ENCODE data around the gene CCDC50.

CCDC50 gene

GRCh38 chr3:191393146-191393545, 64.0 kb downstream of the CCDC50 start:
- no peak overlapping the region for H3K9ac ChIP-seq (ENCODE audit: low read length)
- H3K36me3 ChIP-seq (ENCODE audit: control insufficient read depth, insufficient read depth, low read length) = no peaks in the 10 kb centered on the region
- H3K27me3 ChIP-seq (ENCODE audit: control insufficient read depth, insufficient read depth, low read length) = no peaks in the 10 kb centered on the region
- H3K4me1 ChIP-seq (ENCODE audit: control insufficient read depth, insufficient read depth, low read length) = no peaks in the 10 kb centered on the region
- H3K4me3 ChIP-seq (ENCODE audit: low read length) = no peak overlapping the region
- no peak overlapping the region for H3K27ac ChIP-seq (ENCODE audit: low read depth, low read length)

- H3K27ac ChIP-seq (ENCODE audit: low read depth, low read length) = no peak overlapping the region
- H3K9ac ChIP-seq (ENCODE audit: low read length) = no peak overlapping the region
- H3K36me3 ChIP-seq (ENCODE audit: control insufficient read depth, insufficient read depth, low read length) = no peaks in the 10 kb centered on the region
- H3K4me3 ChIP-seq (ENCODE audit: low read length) = no peak overlapping the region
- H3K27me3 ChIP-seq (ENCODE audit: control insufficient read depth, insufficient read depth, low read length) = no peaks in the 10 kb centered on the region
- no peaks in the 10 kb centered on the region for H3K4me1 ChIP-seq (ENCODE audit: control insufficient read depth, insufficient read depth, low read length)
These were observed 68.6 kb downstream of the CCDC50 start for GRCh38 chr3:191397771-191398170.

GRCh38 chr3:191398607-191399006, 69.4 kb downstream of the CCDC50 start:
- Histone ChIP-seq H3K4me3 (ENCODE audit: low read length) (no peak overlapping the region), H3K27ac (ENCODE audit: low read depth, low read length) (no peak overlapping the region), H3K27me3 (ENCODE audit: control insufficient read depth, insufficient read depth, low read length) (no peaks in the 10 kb centered on the region), H3K4me1 (ENCODE audit: control insufficient read depth, insufficient read depth, low read length) (no peaks in the 10 kb centered on the region), H3K9ac (ENCODE audit: low read length) (no peak overlapping the region), H3K36me3 (ENCODE audit: control insufficient read depth, insufficient read depth, low read length) (no peaks in the 10 kb centered on the region)

GRCh38 chr3:191399918-191400317, 70.7 kb downstream of the CCDC50 start:
- Histone ChIP-seq H3K27me3 (ENCODE audit: control insufficient read depth, insufficient read depth, low read length) (no peaks in the 10 kb centered on the region), H3K36me3 (ENCODE audit: control insufficient read depth, insufficient read depth, low read length) (no peaks in the 10 kb centered on the region), H3K4me1 (ENCODE audit: control insufficient read depth, insufficient read depth, low read length) (no peaks in the 10 kb centered on the region), H3K4me3 (ENCODE audit: low read length) (no peak overlapping the region), H3K27ac (ENCODE audit: low read depth, low read length) (no peak overlapping the region), H3K9ac (ENCODE audit: low read length) (no peak overlapping the region)

- Histone ChIP-seq H3K27me3 (ENCODE audit: control insufficient read depth, insufficient read depth, low read length) (no peaks in the 10 kb centered on the region), H3K27ac (ENCODE audit: low read depth, low read length) (no peak overlapping the region), H3K4me3 (ENCODE audit: low read length) (no peak overlapping the region), H3K9ac (ENCODE audit: low read length) (no peak overlapping the region), H3K4me1 (ENCODE audit: control insufficient read depth, insufficient read depth, low read length) (no peaks in the 10 kb centered on the region), H3K36me3 (ENCODE audit: control insufficient read depth, insufficient read depth, low read length) (no peaks in the 10 kb centered on the region)
These were observed 72.7 kb downstream of the CCDC50 start for GRCh38 chr3:191401775-191402357.

- Histone ChIP-seq H3K27ac (ENCODE audit: low read depth, low read length) (no peak overlapping the region), H3K4me3 (ENCODE audit: low read length) (no peak overlapping the region), H3K27me3 (ENCODE audit: control insufficient read depth, insufficient read depth, low read length) (no peaks in the 10 kb centered on the region), H3K9ac (ENCODE audit: low read length) (no peak overlapping the region), H3K36me3 (ENCODE audit: control insufficient read depth, insufficient read depth, low read length) (no peaks in the 10 kb centered on the region), H3K4me1 (ENCODE audit: control insufficient read depth, insufficient read depth, low read length) (no peaks in the 10 kb centered on the region)
These were observed 80.7 kb downstream of the CCDC50 start for GRCh38 chr3:191409791-191410359.

- H3K27me3 ChIP-seq (ENCODE audit: control insufficient read depth, insufficient read depth, low read length) = no peaks in the 10 kb centered on the region
- H3K4me1 ChIP-seq (ENCODE audit: control insufficient read depth, insufficient read depth, low read length) = no peaks in the 10 kb centered on the region
- no peak overlapping the region for H3K4me3 ChIP-seq (ENCODE audit: low read length)
- no peak overlapping the region for H3K9ac ChIP-seq (ENCODE audit: low read length)
- no peak overlapping the region for H3K27ac ChIP-seq (ENCODE audit: low read depth, low read length)
- no peaks in the 10 kb centered on the region for H3K36me3 ChIP-seq (ENCODE audit: control insufficient read depth, insufficient read depth, low read length)
These were observed 83.6 kb downstream of the CCDC50 start for GRCh38 chr3:191412759-191413158.

- no peak overlapping the region for H3K4me3 ChIP-seq (ENCODE audit: low read length)
- H3K27ac ChIP-seq (ENCODE audit: low read depth, low read length) = no peak overlapping the region
- no peaks in the 10 kb centered on the region for H3K27me3 ChIP-seq (ENCODE audit: control insufficient read depth, insufficient read depth, low read length)
- no peaks in the 10 kb centered on the region for H3K36me3 ChIP-seq (ENCODE audit: control insufficient read depth, insufficient read depth, low read length)
- no peak overlapping the region for H3K9ac ChIP-seq (ENCODE audit: low read length)
- no peaks in the 10 kb centered on the region for H3K4me1 ChIP-seq (ENCODE audit: control insufficient read depth, insufficient read depth, low read length)
These were observed 85.1 kb downstream of the CCDC50 start for GRCh38 chr3:191414286-191414685.

GRCh38 chr3:191414732-191415131, 85.5 kb downstream of the CCDC50 start:
- H3K27ac ChIP-seq (ENCODE audit: low read depth, low read length) = no peak overlapping the region
- H3K27me3 ChIP-seq (ENCODE audit: control insufficient read depth, insufficient read depth, low read length) = no peaks in the 10 kb centered on the region
- no peak overlapping the region for H3K9ac ChIP-seq (ENCODE audit: low read length)
- H3K4me3 ChIP-seq (ENCODE audit: low read length) = no peak overlapping the region
- no peaks in the 10 kb centered on the region for H3K36me3 ChIP-seq (ENCODE audit: control insufficient read depth, insufficient read depth, low read length)
- no peaks in the 10 kb centered on the region for H3K4me1 ChIP-seq (ENCODE audit: control insufficient read depth, insufficient read depth, low read length)

- Histone ChIP-seq H3K4me1 (ENCODE audit: control insufficient read depth, insufficient read depth, low read length) (no peaks in the 10 kb centered on the region), H3K4me3 (ENCODE audit: low read length) (no peak overlapping the region), H3K36me3 (ENCODE audit: control insufficient read depth, insufficient read depth, low read length) (no peaks in the 10 kb centered on the region), H3K9ac (ENCODE audit: low read length) (no peak overlapping the region), H3K27me3 (ENCODE audit: control insufficient read depth, insufficient read depth, low read length) (no peaks in the 10 kb centered on the region), H3K27ac (ENCODE audit: low read depth, low read length) (no peak overlapping the region)
These were observed 86.4 kb downstream of the CCDC50 start for GRCh38 chr3:191415566-191415965.

- no peak overlapping the region for H3K4me3 ChIP-seq (ENCODE audit: low read length)
- H3K4me1 ChIP-seq (ENCODE audit: control insufficient read depth, insufficient read depth, low read length) = no peaks in the 10 kb centered on the region
- H3K9ac ChIP-seq (ENCODE audit: low read length) = no peak overlapping the region
- H3K27ac ChIP-seq (ENCODE audit: low read depth, low read length) = no peak overlapping the region
- H3K36me3 ChIP-seq (ENCODE audit: control insufficient read depth, insufficient read depth, low read length) = no peaks in the 10 kb centered on the region
- no peaks in the 10 kb centered on the region for H3K27me3 ChIP-seq (ENCODE audit: control insufficient read depth, insufficient read depth, low read length)
These were observed 88.2 kb downstream of the CCDC50 start for GRCh38 chr3:191417457-191417729.

GRCh38 chr3:191420771-191421170, 91.6 kb downstream of the CCDC50 start:
- Histone ChIP-seq H3K36me3 (ENCODE audit: control insufficient read depth, insufficient read depth, low read length) (no peaks in the 10 kb centered on the region), H3K4me1 (ENCODE audit: control insufficient read depth, insufficient read depth, low read length) (no peaks in the 10 kb centered on the region), H3K27me3 (ENCODE audit: control insufficient read depth, insufficient read depth, low read length) (no peaks in the 10 kb centered on the region), H3K4me3 (ENCODE audit: low read length) (no peak overlapping the region), H3K9ac (ENCODE audit: low read length) (no peak overlapping the region), H3K27ac (ENCODE audit: low read depth, low read length) (no peak overlapping the region)

GRCh38 chr3:191424881-191425280, 95.7 kb downstream of the CCDC50 start:
- Histone ChIP-seq H3K27me3 (ENCODE audit: control insufficient read depth, insufficient read depth, low read length) (no peaks in the 10 kb centered on the region), H3K4me1 (ENCODE audit: control insufficient read depth, insufficient read depth, low read length) (no peaks in the 10 kb centered on the region), H3K36me3 (ENCODE audit: control insufficient read depth, insufficient read depth, low read length) (no peaks in the 10 kb centered on the region), H3K4me3 (ENCODE audit: low read length) (no peak overlapping the region), H3K27ac (ENCODE audit: low read depth, low read length) (no peak overlapping the region), H3K9ac (ENCODE audit: low read length) (no peak overlapping the region)
